Heart right ventricle (tissue), 16 donors: ENCODE data around the gene SETD3. TPM values are rescaled to one million over a fixed set of nuclear protein-coding genes. Genes with fewer than 3 reads are reported as not detected.

Experiments
- ATAC-seq, 8 donors: fragments of 200-7000 bp; cut with Tn5 transposase; one replicate each; pipeline ENCODE4 v1.9.1; 2020; ENCODE audit warnings: mild to moderate bottlenecking in 8 of 8, moderate library complexity in 8 of 8, moderate number of reproducible peaks in 1 of 8
- DNase-seq, 2 donors: peaks; one replicate each; pipeline ENCODE4 v3.0.0-alpha.2; 2020
- H3K27ac ChIP-seq, 10 donors: fragments of 200-600 bp; sonication (generic) in 2 of 10; one replicate each; pipeline versions ENCODE4 v1.5.0 to v1.8.0; 2020 to 2022; ENCODE audit warnings: mild to moderate bottlenecking in 3 of 10
- H3K27me3 ChIP-seq, 7 donors: fragments of 200-600 bp; one replicate each; pipeline ENCODE4 v1.8.0; 2021 to 2022; ENCODE audit warnings: mild to moderate bottlenecking in 2 of 7
- H3K36me3 ChIP-seq, 9 donors: fragments of 200-600 bp; sonication (generic) in 1 of 9; one replicate each; pipeline versions ENCODE4 v1.5.0 to v1.8.0; 2020 to 2022; ENCODE audit warnings: mild to moderate bottlenecking in 2 of 9
- H3K4me1 ChIP-seq, 9 donors: fragments of 200-600 bp; sonication (generic) in 1 of 9; one replicate each; pipeline versions ENCODE4 v1.5.0 to v1.8.0; 2020 to 2022; ENCODE audit warnings: mild to moderate bottlenecking in 4 of 9
- H3K4me3 ChIP-seq, 10 donors: fragments of 200-600 bp; sonication (generic) in 2 of 10; one replicate each; pipeline versions ENCODE4 v1.5.0 to v1.8.0; 2020 to 2022; ENCODE audit warnings: mild to moderate bottlenecking in 7 of 10, moderate library complexity in 2 of 10
- H3K9me3 ChIP-seq, 11 donors: fragments of 200-600 bp in 10 of 11; sonication (generic) in 2 of 11; one replicate each; pipeline versions ENCODE4 v1.5.0 to v1.8.0; 2013 to 2022; ENCODE audit warnings: mild to moderate bottlenecking in 2 of 11, control low read depth in 1 of 11, moderate library complexity in 1 of 11
- WGBS, 2 donors: extraction: QIAGEN DNeasy Blood & Tissue Kit; methylation state at CpG; one replicate each; pipeline ENCODE4 v1.1.7; 2013; ENCODE audit warnings: inconsistent platforms in 1 of 2; 5-methylcytosine and 5-hydroxymethylcytosine counted together
- intact Hi-C, 10 donors: fragments of 100-400 bp; cut with DNase I; formaldehyde crosslinking; loops; one replicate each; pipeline versions ENCODE4 v1.11.1 to v1.14.2; 2022
- polyA plus RNA-seq, 2 donors: library from polyadenylated mRNA; stranded (reverse); fragments of 200-250 nt; gene quantifications; one replicate each; pipeline ENCODE4 v1.2.3, GENCODE V29; 2013
- total RNA-seq, 10 donors: library from RNA; stranded (reverse); fragmentation: NEBNext Ultra II Directional in 3 of 10; extraction: Animal tissue kit (Norgen Biotek cat#: 25700) in 3 of 10; gene quantifications; one replicate each; pipeline versions ENCODE4 v1.2.1 to v1.2.4, GENCODE V29; 2021 to 2023
- TF ChIP-seq, protein P1 (sequence below), 9 donors: fragments of 200-600 bp; sonication (generic) in 2 of 9; IDR thresholded peaks; one replicate each; pipeline versions ENCODE4 v1.5.0 to v1.8.0; 2021 to 2022; ENCODE audit warnings: antibody characterized with exemption in 9 of 9, mild to moderate bottlenecking in 5 of 9, moderate library complexity in 1 of 9
- donor health status: Arrhythmogenic right ventricular cardiomyopathy.
- donor health status: ischemic (EF 13 %, LVEDD 7.1; RV severe dilation, severe dysfunction).
- donor health status: healthy with polysubstance abuse.
- donor health status: DM: no; HTN: yes; CAD: no.
- donor health status: DM: no; HTN: no; CAD: no.
- donor health status: ischemic (EF 25% LVEDD 6.9; RV normal size, moderate dysfunction).
- donor health status: ischemic (EF 25% LVEDD 5.7; RV mildly dilated, moderate dysfunction).
- donor health status: healthy.
- donor health status: DM: yes; HTN: yes; CAD: no.
- donor health status: Ischemic cardiomyopathy.
- donor health status: ischemic (EF 35%, LVEDD 5.7; RV mildly dilated, moderate dysfunction).
- donor health status: nonischemic (EF 11% LVEDD 7.7; RV severe dilation, severe dysfunction).
- donor health status: DM: yes; HTN: yes; CAD: no.
- donor health status: PGD.
- donor health status: ischemic (EF 29% LVEDD 5.4; RV normal size, mild dysfunction).
- donor health status: nonischemic (EF 23%, LVEDD 6.1; RV moderate dilation, normal function).

Gene SETD3
- total and polyA plus RNA-seq, 12 donors = 35.0 to 129 (median 106) TPM

DNA sequence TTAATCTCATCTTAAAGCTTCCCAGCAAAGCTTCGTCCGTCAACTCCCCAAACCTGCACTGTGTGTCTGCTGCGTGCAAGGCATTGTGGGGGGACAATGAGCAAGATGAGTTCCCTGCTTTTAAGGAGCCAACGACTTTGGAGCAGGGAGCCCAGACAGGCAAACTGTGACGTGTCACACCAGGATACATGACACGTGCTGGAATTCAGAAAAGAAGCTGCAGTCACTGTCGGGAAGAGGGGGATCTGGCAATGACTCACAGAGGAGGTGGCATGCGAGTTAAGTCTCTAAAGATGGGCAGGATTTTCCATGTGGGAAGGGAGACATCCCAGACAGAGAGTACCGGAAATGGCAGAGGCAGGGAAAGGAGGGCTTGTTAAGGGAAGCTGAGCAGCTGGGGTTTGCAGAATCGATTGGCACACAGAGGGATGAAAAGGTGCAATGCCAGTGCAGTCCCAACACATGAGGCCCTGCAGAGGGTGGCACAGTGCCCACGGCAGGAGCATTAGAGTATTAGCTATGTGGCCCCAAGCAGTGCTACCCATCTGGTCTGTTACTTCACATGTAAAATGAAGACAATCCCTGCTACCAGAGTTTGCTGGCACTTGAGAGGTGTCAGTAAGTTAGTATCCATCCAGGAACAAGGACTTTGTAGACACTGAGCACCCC lies 52.9 kb downstream of the SETD3 start:
- intact Hi-C loops = no loop called here
- H3K36me3 ChIP-seq = peaks cover 0 to 72% (median 12%) of the 10 kb centered on the region in 9 donors
- no peak for ATAC-seq
- H3K4me3 ChIP-seq = no peak overlapping the region
- DNase-seq = no peak
- no peaks in the 10 kb centered on the region for H3K27me3 ChIP-seq
- TF ChIP-seq, protein P1, sequence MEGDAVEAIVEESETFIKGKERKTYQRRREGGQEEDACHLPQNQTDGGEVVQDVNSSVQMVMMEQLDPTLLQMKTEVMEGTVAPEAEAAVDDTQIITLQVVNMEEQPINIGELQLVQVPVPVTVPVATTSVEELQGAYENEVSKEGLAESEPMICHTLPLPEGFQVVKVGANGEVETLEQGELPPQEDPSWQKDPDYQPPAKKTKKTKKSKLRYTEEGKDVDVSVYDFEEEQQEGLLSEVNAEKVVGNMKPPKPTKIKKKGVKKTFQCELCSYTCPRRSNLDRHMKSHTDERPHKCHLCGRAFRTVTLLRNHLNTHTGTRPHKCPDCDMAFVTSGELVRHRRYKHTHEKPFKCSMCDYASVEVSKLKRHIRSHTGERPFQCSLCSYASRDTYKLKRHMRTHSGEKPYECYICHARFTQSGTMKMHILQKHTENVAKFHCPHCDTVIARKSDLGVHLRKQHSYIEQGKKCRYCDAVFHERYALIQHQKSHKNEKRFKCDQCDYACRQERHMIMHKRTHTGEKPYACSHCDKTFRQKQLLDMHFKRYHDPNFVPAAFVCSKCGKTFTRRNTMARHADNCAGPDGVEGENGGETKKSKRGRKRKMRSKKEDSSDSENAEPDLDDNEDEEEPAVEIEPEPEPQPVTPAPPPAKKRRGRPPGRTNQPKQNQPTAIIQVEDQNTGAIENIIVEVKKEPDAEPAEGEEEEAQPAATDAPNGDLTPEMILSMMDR (IDR thresholded peaks at IDR 0.05) = no peak
- 79 to 81% methylated on average over 11 of the region's 11 CpGs for WGBS, 2 donors
- peaks cover 0 to 11% (median 6%) of the 10 kb centered on the region in 11 donors for H3K9me3 ChIP-seq
- H3K4me1 ChIP-seq = peaks cover 3 to 42% (median 32%) of the 10 kb centered on the region in 9 donors
- H3K27ac ChIP-seq = no peak overlapping the region

DNA sequence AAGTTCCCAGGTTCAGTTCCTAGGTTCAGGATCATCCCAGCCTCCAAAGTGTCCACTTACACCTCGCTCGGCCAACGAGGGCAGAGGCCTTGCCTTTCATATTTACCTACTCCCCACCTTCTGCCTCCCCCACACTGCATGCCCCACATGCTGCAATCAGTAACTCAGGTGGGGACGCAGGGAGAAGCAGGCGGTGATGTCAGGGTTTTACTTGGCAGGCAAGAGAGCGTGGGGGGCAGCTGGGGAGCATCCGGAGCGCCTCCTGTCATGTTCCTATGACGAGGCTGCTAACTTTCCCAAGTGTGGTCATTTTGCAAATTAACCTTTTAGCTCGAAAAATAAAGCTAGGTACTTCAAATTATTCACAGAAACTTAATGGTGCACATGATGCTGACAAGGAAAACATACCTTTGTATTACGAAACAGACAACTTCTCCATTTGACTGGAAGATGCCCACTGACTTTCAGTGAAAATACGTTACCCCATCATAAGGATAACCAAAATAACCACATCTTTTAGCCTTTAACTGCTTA lies 53.8 kb downstream of the SETD3 start:
- ATAC-seq = no peak
- peaks cover 3 to 39% (median 29%) of the 10 kb centered on the region in 9 donors for H3K4me1 ChIP-seq
- TF ChIP-seq, protein P1 (IDR thresholded peaks at IDR 0.05) = no peak
- no peak overlapping the region for H3K4me3 ChIP-seq
- H3K36me3 ChIP-seq = peaks cover 0 to 69% (median 12%) of the 10 kb centered on the region in 9 donors
- no peak for DNase-seq
- no peaks in the 10 kb centered on the region for H3K27me3 ChIP-seq
- no peak overlapping the region for H3K27ac ChIP-seq
- peaks cover 0 to 11% (median 6%) of the 10 kb centered on the region in 11 donors for H3K9me3 ChIP-seq
- intact Hi-C loops = no loop called here
- WGBS, 2 donors = 90 to 92% methylated on average over 12 of the region's 12 CpGs

DNA sequence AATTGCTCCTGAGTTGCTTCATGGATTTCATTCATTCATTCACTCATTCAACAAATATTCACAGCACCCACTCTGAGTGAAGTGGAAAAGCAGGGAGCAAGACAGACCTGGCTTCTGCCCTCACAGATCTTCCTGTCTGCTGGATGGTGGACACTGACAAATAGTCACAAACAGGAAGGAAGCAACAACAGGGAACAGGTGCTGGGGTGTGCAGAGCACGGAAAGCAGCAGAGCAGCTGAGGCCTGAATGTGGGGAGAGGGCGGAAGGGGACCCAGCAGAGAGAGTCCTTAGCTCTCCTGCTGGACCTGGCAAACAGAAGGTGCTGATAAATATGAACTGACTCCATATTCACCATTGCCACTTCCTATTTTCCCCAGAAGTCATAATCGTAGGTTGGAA lies 54.4 kb downstream of the SETD3 start:
- intact Hi-C loops = no loop called here
- H3K4me1 ChIP-seq = peaks cover 3 to 32% (median 23%) of the 10 kb centered on the region in 9 donors
- H3K9me3 ChIP-seq = peaks cover 0 to 11% (median 6%) of the 10 kb centered on the region in 11 donors
- WGBS, 2 donors = 79 to 90% methylated on average over 3 of the region's 3 CpGs
- DNase-seq = no peak
- no peak for ATAC-seq
- peaks cover 0 to 68% (median 12%) of the 10 kb centered on the region in 9 donors for H3K36me3 ChIP-seq
- TF ChIP-seq, protein P1 (IDR thresholded peaks at IDR 0.05) = no peak
- no peaks in the 10 kb centered on the region for H3K27me3 ChIP-seq
- no peak overlapping the region for H3K27ac ChIP-seq
- H3K4me3 ChIP-seq = no peak overlapping the region

DNA sequence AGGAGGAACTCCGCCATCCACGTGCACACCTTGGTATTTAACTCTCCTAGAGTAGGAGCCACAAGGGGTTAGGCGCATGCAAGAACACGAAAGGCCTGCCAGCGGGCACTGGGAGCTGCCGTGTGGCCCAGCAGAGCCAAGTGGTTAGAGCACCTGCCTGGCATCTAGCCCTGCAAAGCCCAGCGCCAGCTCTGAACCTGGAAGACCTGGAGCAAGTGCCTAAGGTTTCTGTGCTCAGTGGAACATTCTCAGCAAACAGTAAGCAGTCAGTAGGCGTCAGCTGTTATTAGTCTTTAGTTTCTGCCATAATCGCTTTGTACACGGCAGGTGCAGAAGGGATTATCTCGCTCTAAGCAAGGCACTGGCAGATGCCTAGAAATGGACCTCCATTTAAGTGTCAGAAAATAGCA lies 55.4 kb downstream of the SETD3 start:
- Histone ChIP-seq H3K4me1 (peaks cover 0 to 23% (median 13%) of the 10 kb centered on the region in 9 donors), H3K27ac (no peak overlapping the region), H3K36me3 (peaks cover 0 to 69% (median 12%) of the 10 kb centered on the region in 9 donors), H3K9me3 (peaks cover 0 to 11% (median 6%) of the 10 kb centered on the region in 11 donors), H3K27me3 (no peaks in the 10 kb centered on the region), H3K4me3 (no peak overlapping the region)
- no peak for DNase-seq
- ATAC-seq = peak in 1 of 8 donors; percentile 28
- 85 to 88% methylated on average over 11 of the region's 11 CpGs for whole genome bisulfite sequencing, 2 donors
- intact Hi-C loops = no loop called here
- TF ChIP-seq, protein P1 (IDR thresholded peaks at IDR 0.05) = no peak
